HEK293 (cell line): Measurements from ENCODE around the gene CSNK1G3.

Experiments
- CTCF ChIA-PET: fragments of 350-600 bp; formaldehyde crosslinking; extraction: SDS; loops from one replicate; lab custom pipeline; 2021; ENCODE audit warnings: antibody characterized with exemption; lab: Yijun Ruan, JAX
- POLR2A ChIA-PET: fragments of 300-600 bp; formaldehyde crosslinking; extraction: SDS; loops from one replicate; lab custom pipeline; 2020; ENCODE audit warnings: antibody characterized with exemption, inconsistent platforms; lab: Yijun Ruan, JAX
- H3K27ac ChIP-seq: fragments of 200-500 bp; sonication (Bioruptor generic); 2 replicates; pipeline ENCODE4 v1.5.1; 2014; ENCODE audit warnings: low read depth, low read length, control low read depth, inconsistent platforms; ENCODE audit errors: extremely low read depth
- H3K36me3 ChIP-seq, 2 experiments: fragments of 200-500 bp in 1 of 2; sonication (Bioruptor generic) in 1 of 2; 1 replicate in 1 of 2; 2 replicates in 1 of 2; pipeline ENCODE4 v1.5.1; 2014 to 2017; ENCODE audit warnings: inconsistent platforms in 2 of 2, low read length in 2 of 2; ENCODE audit not compliant: control insufficient read depth in 2 of 2, insufficient read depth in 1 of 2
- H3K4me1 ChIP-seq: fragments of 200-500 bp; sonication (Bioruptor generic); 2 replicates; pipeline ENCODE4 v1.5.1; 2014; ENCODE audit warnings: mild to moderate bottlenecking, low read length, inconsistent platforms; ENCODE audit not compliant: control insufficient read depth, insufficient read depth
- H3K4me3 ChIP-seq: 2 replicates; pipeline ENCODE4 v1.5.1; 2011; ENCODE audit warnings: low read depth, mild to moderate bottlenecking, control low read depth, low read length, moderate library complexity
- H3K9me3 ChIP-seq: fragments of 200-500 bp; sonication (Bioruptor generic); 2 replicates; pipeline ENCODE4 v1.5.1; 2014; ENCODE audit warnings: low read depth, low read length, inconsistent platforms; ENCODE audit not compliant: control insufficient read depth, insufficient read depth
- EGR2 ChIP-seq: fragments of 450-650 bp; formaldehyde crosslinking; IDR thresholded peaks from 2 replicates; pipeline ENCODE4 v1.5.1; 2016; ENCODE audit warnings: low read depth, missing biosample characterization, missing genetic modification characterization
- GLI4 ChIP-seq: fragments of 450-650 bp; formaldehyde crosslinking; IDR thresholded peaks from 2 replicates; pipeline ENCODE4 v1.5.1; 2016; ENCODE audit warnings: missing biosample characterization, missing genetic modification characterization
- ZBTB8A ChIP-seq: fragments of 450-650 bp; formaldehyde crosslinking; IDR thresholded peaks from 2 replicates; pipeline ENCODE4 v1.5.1; 2016; ENCODE audit warnings: missing biosample characterization, missing genetic modification characterization
- ZFP37 ChIP-seq: fragments of 450-650 bp; formaldehyde crosslinking; IDR thresholded peaks from 2 replicates; pipeline ENCODE4 v1.5.1; 2016; ENCODE audit warnings: missing biosample characterization, missing genetic modification characterization
- ZFP69B ChIP-seq: fragments of 450-650 bp; formaldehyde crosslinking; IDR thresholded peaks from 2 replicates; pipeline ENCODE4 v1.5.1; 2016; ENCODE audit warnings: missing biosample characterization, missing genetic modification characterization
- ZNF114 ChIP-seq: fragments of 450-650 bp; formaldehyde crosslinking; IDR thresholded peaks from 2 replicates; pipeline ENCODE4 v1.5.0; 2017; ENCODE audit warnings: missing biosample characterization, missing genetic modification characterization
- ZNF157 ChIP-seq: fragments of 450-650 bp; formaldehyde crosslinking; IDR thresholded peaks from 2 replicates; pipeline ENCODE4 v1.5.1; 2016; ENCODE audit warnings: missing biosample characterization, missing genetic modification characterization
- ZNF175 ChIP-seq: fragments of 450-650 bp; formaldehyde crosslinking; IDR thresholded peaks from 2 replicates; pipeline ENCODE4 v1.5.1; 2016; ENCODE audit warnings: missing biosample characterization, missing genetic modification characterization
- ZNF202 ChIP-seq: fragments of 450-650 bp; formaldehyde crosslinking; IDR thresholded peaks from 2 replicates; pipeline ENCODE4 v1.5.1; 2016; ENCODE audit warnings: missing biosample characterization, missing genetic modification characterization, borderline replicate concordance
- ZNF214 ChIP-seq: fragments of 450-650 bp; formaldehyde crosslinking; IDR thresholded peaks from 2 replicates; pipeline ENCODE4 v1.5.1; 2017; ENCODE audit warnings: missing biosample characterization, mild to moderate bottlenecking, missing genetic modification characterization, borderline replicate concordance
- ZNF521 ChIP-seq: fragments of 450-650 bp; formaldehyde crosslinking; IDR thresholded peaks from 2 replicates; pipeline ENCODE4 v1.5.1; 2017; ENCODE audit warnings: missing biosample characterization, mild to moderate bottlenecking, missing genetic modification characterization
- ZNF544 ChIP-seq: fragments of 450-650 bp; formaldehyde crosslinking; IDR thresholded peaks from 2 replicates; pipeline ENCODE4 v1.5.0; 2017; ENCODE audit warnings: missing biosample characterization, missing genetic modification characterization
- ZNF548 ChIP-seq: fragments of 450-650 bp; formaldehyde crosslinking; IDR thresholded peaks from 2 replicates; pipeline ENCODE4 v1.5.1; 2016; ENCODE audit warnings: missing biosample characterization, missing genetic modification characterization
- ZNF560 ChIP-seq: fragments of 450-650 bp; formaldehyde crosslinking; IDR thresholded peaks from 2 replicates; pipeline ENCODE4 v1.5.1; 2017; ENCODE audit warnings: missing biosample characterization, missing genetic modification characterization, borderline replicate concordance
- ZNF571 ChIP-seq: fragments of 450-650 bp; formaldehyde crosslinking; IDR thresholded peaks from 2 replicates; pipeline ENCODE4 v1.5.0; 2017; ENCODE audit warnings: missing biosample characterization, missing genetic modification characterization
- ZNF610 ChIP-seq: fragments of 450-650 bp; formaldehyde crosslinking; IDR thresholded peaks from 2 replicates; pipeline ENCODE4 v1.5.1; 2016; ENCODE audit warnings: missing biosample characterization, missing genetic modification characterization, borderline replicate concordance
- ZNF768 ChIP-seq: fragments of 450-650 bp; formaldehyde crosslinking; IDR thresholded peaks from 2 replicates; pipeline ENCODE4 v1.5.1; 2018; ENCODE audit warnings: missing biosample characterization, mild to moderate bottlenecking, missing genetic modification characterization
- ZNF792 ChIP-seq: fragments of 450-650 bp; formaldehyde crosslinking; IDR thresholded peaks from 2 replicates; pipeline ENCODE4 v1.5.1; 2016; ENCODE audit warnings: missing biosample characterization, missing genetic modification characterization
- TF ChIP-seq, protein P1 (sequence below): fragments of 450-650 bp; formaldehyde crosslinking; IDR thresholded peaks from 2 replicates; pipeline ENCODE4 v1.5.1; 2017; ENCODE audit warnings: missing biosample characterization, missing genetic modification characterization
- TF ChIP-seq, protein P2 (sequence below): fragments of 450-650 bp; formaldehyde crosslinking; IDR thresholded peaks from 2 replicates; pipeline ENCODE4 v1.5.1; 2016; ENCODE audit warnings: missing biosample characterization, missing genetic modification characterization
- TF ChIP-seq, protein P3 (sequence below): fragments of 450-650 bp; formaldehyde crosslinking; IDR thresholded peaks from 2 replicates; pipeline ENCODE4 v1.5.1; 2017; ENCODE audit warnings: missing biosample characterization, missing genetic modification characterization
- TF ChIP-seq, protein P4 (sequence below): fragments of 450-650 bp; formaldehyde crosslinking; IDR thresholded peaks from 2 replicates; pipeline ENCODE4 v1.5.1; 2016; ENCODE audit warnings: missing biosample characterization, missing genetic modification characterization
- TF ChIP-seq, protein P5 (sequence below): fragments of 450-650 bp; formaldehyde crosslinking; IDR thresholded peaks from 2 replicates; pipeline ENCODE4 v1.5.1; 2016; ENCODE audit warnings: missing biosample characterization, missing genetic modification characterization

CSNK1G3 gene

DNA sequence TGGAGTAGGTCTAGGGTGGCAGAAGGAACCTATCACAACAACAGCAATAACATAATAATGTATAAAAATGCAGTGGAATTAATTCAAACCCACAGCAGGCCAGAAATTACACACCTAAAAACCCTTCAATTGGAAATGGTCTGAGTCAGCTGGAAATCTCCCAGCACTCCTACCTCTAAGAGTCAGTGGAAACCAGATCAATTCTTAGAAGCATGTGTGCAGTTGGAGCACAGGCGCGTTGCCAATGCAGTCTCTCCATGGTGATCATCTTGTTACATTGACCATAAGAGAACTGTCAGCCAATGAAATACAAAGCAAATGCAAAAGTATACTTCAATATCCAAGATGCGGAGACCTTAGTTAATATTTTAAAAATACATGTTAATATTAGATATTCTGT lies 15.1 kb upstream of the CSNK1G3 start:
- no peaks in the 10 kb centered on the region for H3K36me3 ChIP-seq
- CTCF ChIA-PET: interaction anchor here (0.6 kb wide), 2 partner anchors 35 to 152 kb away, joined by 3 read pairs; no protein-coding TSS in a partner anchor
- POLR2A ChIA-PET: interaction anchor here (1.0 kb wide), 1 partner anchor 15 kb away, joined by 3 read pairs; the partner anchor contains the start of gene CSNK1G3
- H3K4me3 ChIP-seq: no peak overlapping the region
- H3K4me1 ChIP-seq: no peaks in the 10 kb centered on the region
- H3K27ac ChIP-seq: no peak overlapping the region
- no peaks in the 10 kb centered on the region for H3K9me3 ChIP-seq
- TF ChIP-seq, protein P1, sequence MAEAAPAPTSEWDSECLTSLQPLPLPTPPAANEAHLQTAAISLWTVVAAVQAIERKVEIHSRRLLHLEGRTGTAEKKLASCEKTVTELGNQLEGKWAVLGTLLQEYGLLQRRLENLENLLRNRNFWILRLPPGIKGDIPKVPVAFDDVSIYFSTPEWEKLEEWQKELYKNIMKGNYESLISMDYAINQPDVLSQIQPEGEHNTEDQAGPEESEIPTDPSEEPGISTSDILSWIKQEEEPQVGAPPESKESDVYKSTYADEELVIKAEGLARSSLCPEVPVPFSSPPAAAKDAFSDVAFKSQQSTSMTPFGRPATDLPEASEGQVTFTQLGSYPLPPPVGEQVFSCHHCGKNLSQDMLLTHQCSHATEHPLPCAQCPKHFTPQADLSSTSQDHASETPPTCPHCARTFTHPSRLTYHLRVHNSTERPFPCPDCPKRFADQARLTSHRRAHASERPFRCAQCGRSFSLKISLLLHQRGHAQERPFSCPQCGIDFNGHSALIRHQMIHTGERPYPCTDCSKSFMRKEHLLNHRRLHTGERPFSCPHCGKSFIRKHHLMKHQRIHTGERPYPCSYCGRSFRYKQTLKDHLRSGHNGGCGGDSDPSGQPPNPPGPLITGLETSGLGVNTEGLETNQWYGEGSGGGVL (tag by site-specific recombination): no peak
- TF ChIP-seq ZNF571 (no peak), EGR2 (tag by site-specific recombination) (no peak), ZNF610 (tag by site-specific recombination) (no peak), ZBTB8A (tag by site-specific recombination) (no peak), ZFP69B (tag by site-specific recombination) (no peak), ZNF792 (tag by site-specific recombination) (no peak)
- TF ChIP-seq, protein P2, sequence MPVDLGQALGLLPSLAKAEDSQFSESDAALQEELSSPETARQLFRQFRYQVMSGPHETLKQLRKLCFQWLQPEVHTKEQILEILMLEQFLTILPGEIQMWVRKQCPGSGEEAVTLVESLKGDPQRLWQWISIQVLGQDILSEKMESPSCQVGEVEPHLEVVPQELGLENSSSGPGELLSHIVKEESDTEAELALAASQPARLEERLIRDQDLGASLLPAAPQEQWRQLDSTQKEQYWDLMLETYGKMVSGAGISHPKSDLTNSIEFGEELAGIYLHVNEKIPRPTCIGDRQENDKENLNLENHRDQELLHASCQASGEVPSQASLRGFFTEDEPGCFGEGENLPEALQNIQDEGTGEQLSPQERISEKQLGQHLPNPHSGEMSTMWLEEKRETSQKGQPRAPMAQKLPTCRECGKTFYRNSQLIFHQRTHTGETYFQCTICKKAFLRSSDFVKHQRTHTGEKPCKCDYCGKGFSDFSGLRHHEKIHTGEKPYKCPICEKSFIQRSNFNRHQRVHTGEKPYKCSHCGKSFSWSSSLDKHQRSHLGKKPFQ (tag by site-specific recombination): no peak

DNA sequence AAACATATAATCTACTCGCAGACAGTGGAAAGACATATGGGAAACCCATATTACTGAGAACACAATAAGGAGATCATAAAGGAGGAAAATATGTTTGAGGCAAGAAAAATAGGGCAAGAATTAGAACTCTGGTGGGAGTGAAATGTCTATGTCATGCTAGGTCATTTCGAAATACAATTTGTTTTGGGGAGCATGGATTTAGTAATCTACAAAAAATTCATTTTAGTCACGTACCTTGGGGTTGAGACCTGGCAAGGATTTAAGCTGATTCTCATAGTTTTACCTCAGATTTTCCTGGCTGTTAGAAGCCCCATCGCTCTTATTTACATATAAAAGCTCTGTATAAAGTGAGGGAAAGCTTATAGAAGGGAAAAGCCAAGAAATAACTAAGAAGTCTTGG lies 11.5 kb upstream of the CSNK1G3 start:
- POLR2A ChIA-PET: no interaction called here
- TF ChIP-seq ZNF544 (tag by site-specific recombination) (no peak), ZFP37 (tag by site-specific recombination) (no peak), ZNF157 (tag by site-specific recombination) (no peak), ZNF202 (no peak), ZNF548 (tag by site-specific recombination) (no peak), ZNF521 (tag by site-specific recombination) (no peak), ZNF175 (tag by site-specific recombination) (no peak), ZNF214 (tag by site-specific recombination) (no peak), GLI4 (tag by site-specific recombination) (no peak), ZNF560 (no peak), ZNF768 (tag by site-specific recombination) (no peak), ZNF114 (tag by site-specific recombination) (no peak)
- TF ChIP-seq, protein P3, sequence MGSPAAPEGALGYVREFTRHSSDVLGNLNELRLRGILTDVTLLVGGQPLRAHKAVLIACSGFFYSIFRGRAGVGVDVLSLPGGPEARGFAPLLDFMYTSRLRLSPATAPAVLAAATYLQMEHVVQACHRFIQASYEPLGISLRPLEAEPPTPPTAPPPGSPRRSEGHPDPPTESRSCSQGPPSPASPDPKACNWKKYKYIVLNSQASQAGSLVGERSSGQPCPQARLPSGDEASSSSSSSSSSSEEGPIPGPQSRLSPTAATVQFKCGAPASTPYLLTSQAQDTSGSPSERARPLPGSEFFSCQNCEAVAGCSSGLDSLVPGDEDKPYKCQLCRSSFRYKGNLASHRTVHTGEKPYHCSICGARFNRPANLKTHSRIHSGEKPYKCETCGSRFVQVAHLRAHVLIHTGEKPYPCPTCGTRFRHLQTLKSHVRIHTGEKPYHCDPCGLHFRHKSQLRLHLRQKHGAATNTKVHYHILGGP (tag by site-specific recombination): no peak
- TF ChIP-seq, protein P4, sequence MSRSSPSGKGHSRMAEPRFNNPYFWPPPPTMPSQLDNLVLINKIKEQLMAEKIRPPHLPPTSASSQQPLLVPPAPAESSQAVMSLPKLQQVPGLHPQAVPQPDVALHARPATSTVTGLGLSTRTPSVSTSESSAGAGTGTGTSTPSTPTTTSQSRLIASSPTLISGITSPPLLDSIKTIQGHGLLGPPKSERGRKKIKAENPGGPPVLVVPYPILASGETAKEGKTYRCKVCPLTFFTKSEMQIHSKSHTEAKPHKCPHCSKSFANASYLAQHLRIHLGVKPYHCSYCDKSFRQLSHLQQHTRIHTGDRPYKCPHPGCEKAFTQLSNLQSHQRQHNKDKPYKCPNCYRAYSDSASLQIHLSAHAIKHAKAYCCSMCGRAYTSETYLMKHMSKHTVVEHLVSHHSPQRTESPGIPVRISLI (tag by site-specific recombination): no peak
- TF ChIP-seq, protein P5, sequence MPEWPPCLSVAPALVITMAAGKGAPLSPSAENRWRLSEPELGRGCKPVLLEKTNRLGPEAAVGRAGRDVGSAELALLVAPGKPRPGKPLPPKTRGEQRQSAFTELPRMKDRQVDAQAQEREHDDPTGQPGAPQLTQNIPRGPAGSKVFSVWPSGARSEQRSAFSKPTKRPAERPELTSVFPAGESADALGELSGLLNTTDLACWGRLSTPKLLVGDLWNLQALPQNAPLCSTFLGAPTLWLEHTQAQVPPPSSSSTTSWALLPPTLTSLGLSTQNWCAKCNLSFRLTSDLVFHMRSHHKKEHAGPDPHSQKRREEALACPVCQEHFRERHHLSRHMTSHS: no peak
- H3K9me3 ChIP-seq: no peaks in the 10 kb centered on the region
- CTCF ChIA-PET: no interaction called here
- H3K4me3 ChIP-seq: no peak overlapping the region
- H3K4me1 ChIP-seq: no peaks in the 10 kb centered on the region
- no peak overlapping the region for H3K27ac ChIP-seq
- H3K36me3 ChIP-seq: no peaks in the 10 kb centered on the region
